Activated T-cell treated with anti-CD3 and anti-CD28 coated beads for 48 hours (primary cell): ENCODE measurements around the gene CSN1S1.
"Not testable (repeated sequence)": the region's sequence is repeated elsewhere in the genome, so short reads cannot be mapped to it uniquely, and the experiment has no call there.

Experiments used
- DNase-seq: peaks from one replicate; pipeline ENCODE4 v3.0.0-alpha.2; 2020; ENCODE audit warnings: low read depth

The CSN1S1 gene

GRCh38 chr4:69930768-69931167, at the start of gene CSN1S1:
Gene CSN1S1 (plus strand): TSS chr4:69931068. CDS start chr4:69932556, 1,488 bp downstream.
- no peak for DNase-seq

GRCh38 chr4:69881173-69881773, 49.6 kb upstream of the CSN1S1 start:
- DNase-seq, result no peak

DNA sequence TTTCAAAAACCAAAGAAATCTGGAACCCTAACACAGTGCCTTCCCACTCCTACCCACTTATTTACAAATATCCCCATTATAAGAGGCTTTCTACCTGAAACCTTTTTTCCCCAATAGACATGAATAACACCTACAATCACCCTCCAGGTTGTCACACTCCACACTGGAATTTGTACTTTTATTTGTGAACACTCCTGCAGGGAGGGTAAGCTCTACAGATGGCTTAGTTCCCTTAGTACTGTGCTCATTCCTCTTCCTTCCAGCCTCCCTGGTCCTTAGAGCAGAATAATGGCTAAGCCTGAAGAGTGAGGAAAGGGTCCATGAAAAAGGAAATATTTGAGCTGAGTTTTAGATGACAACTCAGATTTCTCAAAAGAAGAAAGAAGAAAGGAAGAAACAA, 48.7 kb upstream of the CSN1S1 start:
- no peak for DNase-seq

DNA sequence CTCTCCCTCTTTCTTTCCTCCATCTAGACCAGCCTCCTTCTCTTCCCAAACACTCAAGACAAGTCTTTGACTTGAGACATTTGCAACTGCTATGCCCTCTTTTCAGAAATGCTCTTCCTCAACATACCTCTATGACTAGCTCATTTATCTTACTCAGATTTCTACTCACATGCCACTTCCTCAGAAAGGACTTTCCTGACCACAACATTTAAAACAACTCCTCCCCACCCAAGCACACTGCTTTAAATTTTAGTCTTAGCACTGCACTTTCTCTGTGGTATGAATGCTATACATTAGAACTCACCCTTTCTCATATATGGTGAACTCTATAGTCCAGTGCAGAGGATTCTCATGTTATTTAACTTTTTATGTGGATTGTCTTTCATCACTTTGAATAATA, 42.5 kb upstream of the CSN1S1 start:
- no peak for DNase-seq

- no peak for DNase-seq
Measured at GRCh38 chr4:69894186-69894585, 36.7 kb upstream of the CSN1S1 start.

DNA sequence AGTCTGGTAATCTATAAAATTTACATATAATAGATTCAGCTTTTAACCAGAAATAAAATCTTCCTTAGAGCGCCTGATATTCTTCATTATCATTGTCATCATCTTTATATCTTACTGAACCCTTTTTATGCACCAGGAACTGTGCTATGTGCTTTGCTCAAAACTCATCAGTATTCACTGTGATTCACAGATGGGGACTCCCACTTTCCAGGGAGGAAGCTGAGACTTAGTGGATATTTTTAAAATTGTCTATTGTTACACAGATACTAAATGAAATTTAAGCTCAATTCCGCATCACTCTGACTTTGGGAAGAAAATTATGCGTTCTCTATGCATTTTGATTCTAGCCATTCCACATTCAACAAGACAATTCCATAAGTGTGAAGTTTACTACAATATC, 36.1 kb upstream of the CSN1S1 start:
- DNase-seq, result no peak

DNA sequence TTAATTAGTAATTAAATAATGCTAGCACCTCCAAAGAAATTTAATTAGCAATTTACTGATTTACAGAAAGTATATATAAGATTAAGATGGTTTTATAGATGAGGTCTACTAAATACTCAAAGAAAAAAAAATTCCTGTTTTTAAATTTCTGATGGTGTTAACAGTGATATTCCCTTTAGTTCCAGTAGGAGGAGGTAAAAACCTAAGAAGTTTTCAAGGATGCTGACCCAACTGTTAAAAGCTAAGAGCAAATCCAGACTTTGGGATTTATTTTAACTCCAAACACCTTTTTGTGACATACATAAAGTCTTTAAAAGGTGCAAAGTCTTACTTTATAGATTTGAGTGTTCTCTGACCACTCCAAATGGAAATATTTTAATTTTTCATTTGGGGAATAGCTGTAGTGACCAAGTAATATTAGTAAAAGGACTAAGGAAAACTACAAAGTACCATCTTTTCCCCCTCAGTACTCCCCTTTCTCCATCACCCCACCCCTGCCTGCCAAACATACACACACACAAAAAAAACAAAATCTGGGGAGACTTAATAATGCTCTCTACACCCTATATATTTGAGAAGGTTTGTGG, 34.2 kb upstream of the CSN1S1 start:
- no peak for DNase-seq

GRCh38 chr4:69907151-69907550, 23.7 kb upstream of the CSN1S1 start:
- no peak for DNase-seq

GRCh38 chr4:69909195-69909594, 21.7 kb upstream of the CSN1S1 start:
- no peak for DNase-seq

- no peak for DNase-seq
Measured at GRCh38 chr4:69910016-69910782, 20.7 kb upstream of the CSN1S1 start.

- no peak for DNase-seq
Measured at GRCh38 chr4:69920874-69921273, 10.0 kb upstream of the CSN1S1 start.

DNA sequence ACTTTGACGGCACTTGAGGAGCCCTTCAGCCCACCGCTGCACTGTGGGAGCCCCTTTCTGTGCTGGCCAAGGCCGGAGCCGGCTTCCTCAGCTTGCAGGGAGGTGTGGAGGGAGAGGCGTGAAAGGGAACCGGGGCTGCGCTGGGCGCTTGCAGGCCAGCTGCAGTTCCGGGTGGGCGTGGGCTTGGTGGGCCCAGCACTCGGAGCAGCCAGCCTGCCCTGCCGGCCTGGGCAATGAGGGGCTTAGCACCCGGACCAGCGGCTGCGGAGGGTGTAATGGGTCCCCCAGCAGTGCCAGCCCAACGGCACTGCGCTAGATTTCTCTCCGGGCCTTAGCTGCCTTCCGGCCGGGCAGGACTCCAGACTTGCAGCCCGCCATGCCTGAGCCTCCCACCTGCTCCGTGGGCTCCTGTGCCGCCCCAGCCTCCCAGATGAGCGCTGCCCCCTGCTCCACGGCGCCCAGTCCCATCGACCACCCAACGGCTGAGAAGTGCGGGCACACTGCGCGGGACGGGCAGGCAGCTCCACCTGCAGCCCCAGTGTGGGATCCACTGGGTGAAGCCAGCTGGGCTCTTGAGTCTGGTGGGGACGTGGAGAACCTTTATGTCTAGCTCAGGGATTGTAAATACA, 7.0 kb upstream of the CSN1S1 start:
- DNase-seq, result not testable (repeated sequence)

DNA sequence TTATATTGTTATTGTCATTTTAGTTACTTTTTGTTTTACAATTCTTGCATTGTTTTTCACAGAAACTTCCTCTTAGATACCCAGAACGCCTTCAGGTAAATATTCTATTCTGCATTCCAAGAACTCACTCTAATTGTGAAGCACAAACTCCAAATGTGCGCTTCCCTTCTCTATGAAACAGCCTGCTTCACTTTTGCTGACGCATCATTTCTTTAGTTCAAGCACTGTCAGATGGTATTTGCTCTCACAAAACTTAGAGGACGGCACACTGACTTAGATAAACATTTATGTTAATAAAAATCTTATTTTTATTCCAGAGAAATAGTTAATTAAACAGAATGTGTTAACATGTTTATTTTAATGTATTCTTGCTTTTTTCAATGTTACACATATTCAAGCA, 3.3 kb downstream of the CSN1S1 start:
- DNase-seq, result no peak

DNA sequence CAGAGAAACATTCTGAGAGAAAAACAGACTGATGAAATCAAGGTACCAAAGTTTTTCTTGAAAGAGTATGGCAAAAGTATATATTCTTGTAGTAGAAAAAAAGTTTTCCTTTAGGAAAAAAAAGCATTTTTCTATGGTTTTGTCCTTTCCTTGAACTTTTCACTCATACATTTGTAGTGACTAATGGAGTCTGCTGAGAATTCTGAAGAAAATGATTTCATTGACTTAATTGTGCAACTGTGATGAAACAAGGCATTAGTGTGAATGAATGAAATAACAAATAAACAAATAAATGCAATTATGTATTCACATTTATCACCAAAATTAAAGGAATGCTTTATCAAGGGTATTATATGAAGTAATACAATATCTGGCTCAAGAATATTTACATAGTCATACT, 5.7 kb downstream of the CSN1S1 start:
- DNase-seq, result no peak

DNA sequence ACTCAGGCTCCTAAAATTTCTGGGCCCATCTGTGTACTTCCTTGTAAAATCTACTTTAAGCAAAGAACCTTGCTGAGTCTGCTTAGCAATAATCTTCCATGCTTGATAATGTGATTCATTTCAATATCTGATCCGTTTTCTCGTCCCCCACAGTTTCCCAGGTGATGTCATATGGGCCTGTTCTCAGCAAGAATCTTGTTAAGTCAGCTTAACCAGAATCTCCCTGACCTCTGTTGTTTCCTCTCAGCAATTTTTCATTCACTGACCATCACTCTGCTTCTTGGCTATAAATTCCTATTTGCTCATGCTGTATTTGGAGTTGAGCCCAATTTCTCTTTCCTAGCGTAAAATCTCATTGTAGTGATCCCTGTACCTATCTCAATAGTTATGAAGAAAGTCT, 20.7 kb downstream of the CSN1S1 start:
- DNase-seq, result no peak

DNA sequence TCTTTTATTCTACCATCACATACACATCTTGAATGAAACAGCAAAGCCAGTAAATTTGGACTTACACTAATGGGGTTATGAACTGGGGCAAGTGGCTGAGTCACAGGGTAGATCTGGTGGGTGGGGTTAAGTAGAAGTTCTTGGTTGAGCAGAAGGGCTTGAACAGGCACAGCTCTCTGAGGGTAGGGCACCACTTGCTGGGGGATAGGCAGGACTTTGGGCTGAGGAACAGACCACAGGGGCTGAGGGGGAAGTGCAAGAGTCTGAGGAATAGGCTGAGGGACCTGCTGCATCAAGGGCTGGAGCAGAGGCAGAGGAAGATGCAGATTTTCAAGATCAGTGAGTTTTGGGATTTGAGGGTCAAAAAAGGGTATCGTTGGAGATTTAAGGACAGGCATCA, 26.3 kb downstream of the CSN1S1 start:
- no peak for DNase-seq

DNA sequence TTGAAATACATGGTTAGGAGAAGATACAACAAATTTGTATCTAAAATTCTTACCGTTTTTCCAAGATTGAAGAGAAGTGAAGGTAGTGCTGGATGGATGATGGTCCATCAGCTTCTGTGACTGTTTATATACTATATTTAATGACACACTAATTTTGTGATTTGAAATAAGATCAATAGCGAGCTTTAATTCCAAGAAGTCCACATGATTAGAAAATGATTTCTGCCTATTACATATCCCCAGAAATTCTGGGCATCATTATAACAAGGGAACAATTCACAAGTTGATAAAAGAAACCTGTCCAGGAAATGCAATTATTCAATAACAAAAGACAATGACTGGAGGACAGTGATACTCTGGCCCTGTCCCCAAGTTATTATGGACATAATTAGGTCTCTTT, 34.8 kb downstream of the CSN1S1 start, which contains the start of gene CSN2:
Gene CSN2, minus strand, starts transcription at position 101 of the 400 bp plus-strand sequence. CDS start 4,733 bp downstream, outside the sequence.
- DNase-seq, result no peak

GRCh38 chr4:69970071-69970470, 39.2 kb downstream of the CSN1S1 start:
- DNase-seq, result no peak

DNA sequence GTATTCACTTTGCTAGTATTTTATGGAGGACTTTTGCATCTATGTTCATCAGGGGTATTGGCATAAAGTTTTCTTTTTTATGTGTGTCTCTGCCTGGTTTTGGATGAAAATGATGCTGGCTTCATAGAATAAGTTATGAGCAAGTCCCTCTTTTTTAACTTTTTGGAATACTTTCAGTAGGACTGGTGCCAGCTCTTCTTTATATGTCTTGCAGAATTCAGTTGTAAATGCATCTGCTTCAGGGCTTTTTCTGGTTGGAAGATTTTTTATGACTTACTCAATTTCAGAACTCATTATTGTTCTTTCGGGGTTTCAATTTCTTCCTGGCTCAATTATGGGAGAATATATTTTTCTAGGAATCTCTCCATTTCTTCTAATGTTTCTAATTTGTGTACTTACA, 43.8 kb downstream of the CSN1S1 start:
- no peak for DNase-seq

GRCh38 chr4:69977582-69977981, 46.7 kb downstream of the CSN1S1 start:
- no peak for DNase-seq

- DNase-seq, result no peak
Measured at GRCh38 chr4:69984030-69984443, 53.2 kb downstream of the CSN1S1 start.

DNA sequence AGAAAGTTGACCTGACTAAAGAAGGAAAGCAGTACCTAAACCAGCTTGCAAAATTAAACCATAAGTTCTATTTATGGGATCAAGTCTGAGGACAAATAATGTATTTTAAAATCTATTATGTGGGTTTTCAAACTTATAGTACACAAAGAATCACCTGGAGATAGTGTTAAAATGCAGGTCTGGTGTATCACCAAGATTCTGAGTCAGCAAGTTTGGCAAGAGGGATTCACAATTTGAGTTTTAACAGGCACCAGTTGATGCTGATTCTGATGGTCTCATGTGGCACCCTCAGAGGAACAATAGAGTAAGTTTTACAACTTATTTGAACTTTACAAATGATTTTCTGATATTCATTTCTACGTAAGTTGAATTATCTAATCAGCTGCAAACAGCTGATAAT, 55.8 kb downstream of the CSN1S1 start:
- DNase-seq, result no peak

DNA sequence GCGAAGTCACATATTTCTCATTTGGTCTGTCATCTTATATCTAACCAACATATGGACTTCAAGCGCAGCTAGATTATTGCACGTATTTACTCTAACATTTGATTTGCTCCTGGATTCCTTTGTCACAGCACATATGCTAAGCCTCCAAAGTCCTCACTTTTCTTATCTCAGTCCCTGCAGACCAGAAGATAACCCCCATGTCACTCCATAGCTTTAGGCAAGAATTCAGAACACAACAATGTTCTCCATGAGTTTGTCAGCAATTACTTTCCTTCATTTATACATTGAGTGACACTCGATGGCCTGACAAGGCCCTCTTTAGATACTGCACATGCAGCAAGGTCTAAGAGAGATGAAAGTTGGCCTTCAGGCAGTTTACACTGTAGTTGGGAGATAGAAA, 60.1 kb downstream of the CSN1S1 start:
- DNase-seq, result no peak
